T-helper 17 cell (primary cell): ENCODE data around the gene LYST. TPM values are rescaled to one million over a fixed set of nuclear protein-coding genes. Genes with fewer than 3 reads are reported as not detected.

ENCODE experiments used
- ATAC-seq: fragments of 150-1000 bp; cut with Tn5 transposase; 2 replicates; pipeline ENCODE4 v1.10.0; 2021; ENCODE audit warnings: mild to moderate bottlenecking, moderate library complexity
- DNase-seq, 3 donors: peaks; one replicate each; pipeline versions ENCODE4 v3.0.0 to v3.0.0-alpha.2; 2020 to 2021
- H3K9me3 ChIP-seq: one replicate; pipeline ENCODE4 v1.7.0; 2013; ENCODE audit warnings: low read length, mild to moderate bottlenecking; ENCODE audit not compliant: control insufficient read depth, poor library complexity, severe bottlenecking
- H3K27ac Mint-ChIP-seq: one replicate; pipeline ENCODE4 v1.8.0; 2022; ENCODE audit warnings: mild to moderate bottlenecking, moderate library complexity, mixed read lengths
- H3K27me3 Mint-ChIP-seq: one replicate; pipeline ENCODE4 v1.8.0; 2022; ENCODE audit warnings: mixed read lengths
- H3K36me3 Mint-ChIP-seq: one replicate; pipeline ENCODE4 v1.8.0; 2022; ENCODE audit warnings: low read depth, mixed read lengths
- H3K4me1 Mint-ChIP-seq: one replicate; pipeline ENCODE4 v1.8.0; 2022; ENCODE audit warnings: mild to moderate bottlenecking, mixed read lengths
- H3K4me3 Mint-ChIP-seq: one replicate; pipeline ENCODE4 v1.8.0; 2022; ENCODE audit warnings: mild to moderate bottlenecking, moderate library complexity, mixed read lengths
- total RNA-seq, 4 donors: library from RNA in 2 of 4; stranded (reverse) in 2 of 4; gene quantifications; one replicate each; pipeline ENCODE4 v1.2.3 and lab custom pipeline; 2022 to 2026

Gene LYST
- total RNA-seq, 2 donors from 2014 or later, result 24.5 to 29.6 TPM

- no peak for ATAC-seq
- Mint-ChIP-seq H3K36me3 (peaks cover 10% of the 10 kb centered on the region), H3K4me1 (no peaks in the 10 kb centered on the region), H3K4me3 (no peak overlapping the region), H3K27ac (no peak overlapping the region), H3K27me3 (no peaks in the 10 kb centered on the region)
- H3K9me3 ChIP-seq, result no peaks in the 10 kb centered on the region
- no peak for DNase-seq
These were observed 146.2 kb downstream of the LYST start for GRCh38 chr1:235720544-235720943.

- H3K9me3 ChIP-seq, result no peaks in the 10 kb centered on the region
- DNase-seq, result no peak
- Mint-ChIP-seq H3K27me3 (no peaks in the 10 kb centered on the region), H3K36me3 (peaks cover 7% of the 10 kb centered on the region), H3K4me1 (no peaks in the 10 kb centered on the region), H3K4me3 (no peak overlapping the region), H3K27ac (no peak overlapping the region)
- no peak for ATAC-seq
These were observed 152.4 kb downstream of the LYST start for GRCh38 chr1:235714205-235714897.

GRCh38 chr1:235712812-235713211 lies 153.9 kb downstream of the LYST start:
- H3K36me3 Mint-ChIP-seq, result peaks cover 7% of the 10 kb centered on the region

GRCh38 chr1:235710687-235711086 lies 156.0 kb downstream of the LYST start:
- no peak overlapping the region for H3K4me3 Mint-ChIP-seq
- no peak for ATAC-seq
- no peak for DNase-seq
- no peak overlapping the region for H3K27ac Mint-ChIP-seq
- H3K36me3 Mint-ChIP-seq, result peaks cover 5% of the 10 kb centered on the region
- H3K27me3 Mint-ChIP-seq, result no peaks in the 10 kb centered on the region
- H3K9me3 ChIP-seq, result no peaks in the 10 kb centered on the region
- H3K4me1 Mint-ChIP-seq, result no peaks in the 10 kb centered on the region

More at GRCh38 chr1:235712812-235713211, 153.9 kb downstream of the LYST start:
- H3K9me3 ChIP-seq, result no peaks in the 10 kb centered on the region
- Mint-ChIP-seq H3K4me1 (no peaks in the 10 kb centered on the region), H3K27me3 (no peaks in the 10 kb centered on the region), H3K27ac (no peak overlapping the region), H3K4me3 (no peak overlapping the region)
- no peak for DNase-seq
- ATAC-seq, result no peak

GRCh38 chr1:235709018-235709417 lies 157.7 kb downstream of the LYST start:
- ATAC-seq, result no peak
- Mint-ChIP-seq H3K27ac (no peak overlapping the region), H3K36me3 (peaks cover 2% of the 10 kb centered on the region), H3K4me3 (no peak overlapping the region), H3K27me3 (no peaks in the 10 kb centered on the region), H3K4me1 (no peaks in the 10 kb centered on the region)
- DNase-seq, result no peak
- no peaks in the 10 kb centered on the region for H3K9me3 ChIP-seq

- no peak for ATAC-seq
These were observed 158.2 kb downstream of the LYST start for GRCh38 chr1:235708390-235708962.

GRCh38 chr1:235703506-235703905 lies 163.2 kb downstream of the LYST start:
- H3K36me3 Mint-ChIP-seq, result peaks cover 13% of the 10 kb centered on the region
- no peaks in the 10 kb centered on the region for H3K9me3 ChIP-seq
- ATAC-seq, result no peak
- H3K27ac Mint-ChIP-seq, result no peak overlapping the region
- no peak for DNase-seq
- H3K27me3 Mint-ChIP-seq, result no peaks in the 10 kb centered on the region
- H3K4me1 Mint-ChIP-seq, result peaks cover 2% of the 10 kb centered on the region
- H3K4me3 Mint-ChIP-seq, result no peak overlapping the region

More at GRCh38 chr1:235708390-235708962, 158.2 kb downstream of the LYST start:
- Mint-ChIP-seq H3K27ac (no peak overlapping the region), H3K4me1 (no peaks in the 10 kb centered on the region), H3K27me3 (no peaks in the 10 kb centered on the region), H3K4me3 (no peak overlapping the region), H3K36me3 (peaks cover 4% of the 10 kb centered on the region)
- no peak for DNase-seq
- no peaks in the 10 kb centered on the region for H3K9me3 ChIP-seq

GRCh38 chr1:235702412-235702811 lies 164.3 kb downstream of the LYST start:
- DNase-seq, result no peak
- Mint-ChIP-seq H3K27ac (no peak overlapping the region), H3K4me1 (peaks cover 5% of the 10 kb centered on the region), H3K4me3 (no peak overlapping the region), H3K36me3 (peaks cover 16% of the 10 kb centered on the region), H3K27me3 (no peaks in the 10 kb centered on the region)
- ATAC-seq, result no peak
- no peaks in the 10 kb centered on the region for H3K9me3 ChIP-seq

- peaks cover 5% of the 10 kb centered on the region for H3K4me1 Mint-ChIP-seq
- peaks cover 16% of the 10 kb centered on the region for H3K36me3 Mint-ChIP-seq
- H3K27me3 Mint-ChIP-seq, result no peaks in the 10 kb centered on the region
- DNase-seq (no peak), ATAC-seq (no peak)
- no peaks in the 10 kb centered on the region for H3K9me3 ChIP-seq
- H3K27ac Mint-ChIP-seq, result no peak overlapping the region
- H3K4me3 Mint-ChIP-seq, result no peak overlapping the region
These were observed 169.2 kb downstream of the LYST start for GRCh38 chr1:235697508-235697907.

- peaks cover 12% of the 10 kb centered on the region for H3K36me3 Mint-ChIP-seq
- ATAC-seq, result no peak
These were observed 177.3 kb downstream of the LYST start for GRCh38 chr1:235689356-235689755.

GRCh38 chr1:235688096-235688495 lies 178.6 kb downstream of the LYST start:
- H3K27ac Mint-ChIP-seq, result no peak overlapping the region
- H3K4me3 Mint-ChIP-seq, result no peak overlapping the region
- H3K36me3 Mint-ChIP-seq, result peaks cover 16% of the 10 kb centered on the region
- H3K4me1 Mint-ChIP-seq, result no peaks in the 10 kb centered on the region
- DNase-seq (no peak), ATAC-seq (no peak)
- no peaks in the 10 kb centered on the region for H3K27me3 Mint-ChIP-seq
- H3K9me3 ChIP-seq, result no peaks in the 10 kb centered on the region

More at GRCh38 chr1:235689356-235689755, 177.3 kb downstream of the LYST start:
- no peak for DNase-seq
- no peak overlapping the region for H3K4me3 Mint-ChIP-seq
- no peak overlapping the region for H3K27ac Mint-ChIP-seq
- H3K9me3 ChIP-seq, result no peaks in the 10 kb centered on the region
- H3K27me3 Mint-ChIP-seq, result no peaks in the 10 kb centered on the region
- H3K4me1 Mint-ChIP-seq, result no peaks in the 10 kb centered on the region

GRCh38 chr1:235683653-235684052 lies 183.1 kb downstream of the LYST start:
- DNase-seq (no peak), ATAC-seq (no peak)
- no peaks in the 10 kb centered on the region for H3K9me3 ChIP-seq
- Mint-ChIP-seq H3K36me3 (peaks cover 13% of the 10 kb centered on the region), H3K27me3 (no peaks in the 10 kb centered on the region), H3K4me3 (no peak overlapping the region), H3K4me1 (no peaks in the 10 kb centered on the region), H3K27ac (no peak overlapping the region)

- Mint-ChIP-seq H3K4me3 (no peak overlapping the region), H3K27me3 (no peaks in the 10 kb centered on the region), H3K4me1 (no peaks in the 10 kb centered on the region), H3K36me3 (peaks cover 9% of the 10 kb centered on the region), H3K27ac (no peak overlapping the region)
- DNase-seq (no peak), ATAC-seq (no peak)
- no peaks in the 10 kb centered on the region for H3K9me3 ChIP-seq
These were observed 184.5 kb downstream of the LYST start for GRCh38 chr1:235682216-235682615.

GRCh38 chr1:235679644-235680043 lies 187.1 kb downstream of the LYST start:
- H3K27me3 Mint-ChIP-seq, result no peaks in the 10 kb centered on the region

More at GRCh38 chr1:235679644-235680043, 187.1 kb downstream of the LYST start:
- Mint-ChIP-seq H3K27ac (no peak overlapping the region), H3K36me3 (peaks cover 12% of the 10 kb centered on the region), H3K4me1 (no peaks in the 10 kb centered on the region), H3K4me3 (no peak overlapping the region)
- DNase-seq, result no peak
- peaks cover 3% of the 10 kb centered on the region for H3K9me3 ChIP-seq
- ATAC-seq, result no peak
